Measurements from ENCODE around the gene CNST.
"Not testable (repeated sequence)": the region's sequence is repeated elsewhere in the genome, so short reads cannot be mapped to it uniquely, and the experiment has no call there.

Gene CNST

GRCh38 chr1:246691622-246692495, 125.6 kb downstream of the CNST start:
- ChIA-PET CTCF (interaction anchor here (0.6 kb wide), 3 partner anchors 8 to 1535 kb away, joined by 3 to 4 read pairs (median 3); no protein-coding TSS in a partner anchor), POLR2A (ENCODE audit: low non-redundant PET) (no interaction called here)
- no peak for DNase-seq (ENCODE audit: low spot score)
- TF ChIP-seq CTCF (conservative IDR thresholded peaks at IDR 0.05; ENCODE audit: low read depth): no peak
- no peak overlapping the region for H3K27ac ChIP-seq

- H3K27ac ChIP-seq; POLR2A ChIA-PET (ENCODE audit: low non-redundant PET): not testable (repeated sequence)
Observed at GRCh38 chr1:246694213-246694895, 128.1 kb downstream of the CNST start.

GRCh38 chr1:246695136-246695535, 128.9 kb downstream of the CNST start:
- H3K27ac ChIP-seq: no peak overlapping the region
- ChIA-PET CTCF (interaction anchor here (0.7 kb wide), 1 partner anchor 186 kb away, joined by 3 read pairs; no protein-coding TSS in a partner anchor), POLR2A (ENCODE audit: low non-redundant PET) (no interaction called here)
- no peak for DNase-seq (ENCODE audit: low spot score)
- TF ChIP-seq CTCF (conservative IDR thresholded peaks at IDR 0.05; ENCODE audit: low read depth): no peak

More at GRCh38 chr1:246694213-246694895, 128.1 kb downstream of the CNST start:
- CTCF ChIA-PET: interaction anchor here (0.7 kb wide), 1 partner anchor 187 kb away, joined by 3 read pairs; no protein-coding TSS in a partner anchor
- DNase-seq (ENCODE audit: low spot score): not testable (repeated sequence)

DNA sequence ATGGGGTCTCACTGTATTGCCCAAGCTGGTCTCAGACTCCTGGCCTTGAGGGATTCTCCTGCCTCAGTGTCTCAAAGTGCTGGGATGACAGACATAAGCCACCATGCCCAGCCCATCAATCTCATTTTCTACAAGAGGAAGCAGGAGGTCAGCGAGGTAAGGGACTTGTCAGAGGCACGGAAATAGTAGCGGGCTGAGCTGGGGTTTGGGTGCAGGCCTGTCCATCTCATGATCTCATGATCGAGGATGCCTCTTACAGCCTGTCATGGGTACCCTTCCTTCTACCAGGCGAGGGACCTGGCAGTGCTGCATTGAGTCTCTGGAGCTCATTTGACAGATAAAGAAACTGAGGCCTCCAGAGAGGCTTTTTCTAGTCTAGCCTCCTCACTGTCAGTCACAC, 129.4 kb downstream of the CNST start:
- CTCF ChIA-PET: interaction anchor here (0.5 kb wide), 1 partner anchor 274 kb away, joined by 4 read pairs; no protein-coding TSS in a partner anchor
- POLR2A ChIA-PET (ENCODE audit: low non-redundant PET): no interaction called here

GRCh38 chr1:246698466-246699094, 132.3 kb downstream of the CNST start:
- POLR2A ChIA-PET (ENCODE audit: low non-redundant PET): no interaction called here
- no peak overlapping the region for H3K27ac ChIP-seq
- DNase-seq (ENCODE audit: low spot score): no peak
- CTCF ChIA-PET: no interaction called here
- no peak for TF ChIP-seq CTCF (conservative IDR thresholded peaks at IDR 0.05; ENCODE audit: low read depth)

More for the DNA sequence above, 129.4 kb downstream of the CNST start:
- H3K27ac ChIP-seq: no peak overlapping the region
- no peak for TF ChIP-seq CTCF (conservative IDR thresholded peaks at IDR 0.05; ENCODE audit: low read depth)
- DNase-seq (ENCODE audit: low spot score): no peak

GRCh38 chr1:246699095-246699735, 133.0 kb downstream of the CNST start:
- DNase-seq (ENCODE audit: low spot score): peak; percentile 81
- peak; percentile 89 for TF ChIP-seq CTCF (conservative IDR thresholded peaks at IDR 0.05; ENCODE audit: low read depth)
- H3K27ac ChIP-seq: no peak overlapping the region
- ChIA-PET POLR2A (ENCODE audit: low non-redundant PET) (interaction anchor here (0.6 kb wide), 1 partner anchor 132 kb away, joined by 4 read pairs; no protein-coding TSS in a partner anchor), CTCF (interaction anchor here (0.7 kb wide), 1 partner anchor 531 kb away, joined by 3 read pairs; no protein-coding TSS in a partner anchor)
